OCI-LY7 (cell line): ENCODE measurements around the gene MID1. TPM values are rescaled to one million over a fixed set of nuclear protein-coding genes. Genes with fewer than 3 reads are reported as not detected.
"Not testable (repeated sequence)": the region's sequence is repeated elsewhere in the genome, so short reads cannot be mapped to it uniquely, and the experiment has no call there.

Experiments
- BruUV-seq: library from RNA; stranded (reverse); fragments of 400-500 nt; replicated peaks from 2 replicates; lab custom pipeline; 2021; lab: Mats Ljungman, UMichigan
- CTCF ChIA-PET: fragments of 300-600 bp; sonication (Branson Sonifier 250); formaldehyde crosslinking; loops from one replicate; lab custom pipeline; 2022; ENCODE audit warnings: antibody characterized with exemption; ENCODE audit not compliant: unreplicated experiment; lab: Charles Lee
- POLR2A ChIA-PET: fragments of 300-600 bp; sonication (Branson Sonifier 250); formaldehyde crosslinking; loops from one replicate; lab custom pipeline; 2022; ENCODE audit warnings: antibody characterized with exemption; lab: Charles Lee
- DNase-seq: peaks from one replicate; pipeline ENCODE4 v3.0.0-alpha.2; 2015; ENCODE audit warnings: low spot score
- H2AFZ ChIP-seq: fragments of 200-600 bp; sonication (generic), shearing (Covaris generic); 2 replicates; pipeline ENCODE4 v1.6.1; 2014; ENCODE audit warnings: mild to moderate bottlenecking, antibody characterized with exemption, low read length, moderate library complexity
- H3K27ac ChIP-seq: fragments of 200-600 bp; sonication (generic); 2 replicates; pipeline ENCODE4 v1.5.1; 2014; ENCODE audit warnings: mixed run types, low read depth, mild to moderate bottlenecking, moderate library complexity, low read length, inconsistent platforms; ENCODE audit not compliant: poor library complexity, severe bottlenecking
- H3K36me3 ChIP-seq: fragments of 200-600 bp; sonication (generic); 2 replicates; pipeline ENCODE4 v1.6.1; 2014; ENCODE audit warnings: mild to moderate bottlenecking, antibody characterized with exemption, low read length, moderate library complexity, mixed read lengths; ENCODE audit not compliant: insufficient read depth
- H3K4me1 ChIP-seq: fragments of 200-600 bp; sonication (generic); 2 replicates; pipeline ENCODE4 v1.5.1; 2014; ENCODE audit warnings: mild to moderate bottlenecking, low read length; ENCODE audit not compliant: insufficient read depth, poor library complexity, severe bottlenecking
- H3K4me2 ChIP-seq: fragments of 200-600 bp; sonication (generic); 2 replicates; pipeline ENCODE4 v1.6.1; 2014; ENCODE audit warnings: mild to moderate bottlenecking, low read length
- H3K4me3 ChIP-seq: fragments of 200-600 bp; sonication (generic); 2 replicates; pipeline ENCODE4 v1.5.1; 2014; ENCODE audit warnings: mild to moderate bottlenecking, low read depth, low read length; ENCODE audit not compliant: poor library complexity, severe bottlenecking
- H3K79me2 ChIP-seq: fragments of 200-600 bp; sonication (generic); 2 replicates; pipeline ENCODE4 v1.6.1; 2016; ENCODE audit warnings: low read depth, mild to moderate bottlenecking, low read length, moderate library complexity, mixed read lengths; ENCODE audit not compliant: insufficient read depth
- H3K9me2 ChIP-seq: fragments of 200-600 bp; sonication (generic); 2 replicates; pipeline ENCODE4 v1.6.1; 2016; ENCODE audit warnings: mild to moderate bottlenecking, low read length, mixed read lengths; ENCODE audit not compliant: insufficient read depth
- H3K9me3 ChIP-seq: fragments of 200-600 bp; sonication (generic); 2 replicates; pipeline ENCODE4 v1.6.1; 2014; ENCODE audit warnings: mild to moderate bottlenecking, mixed run types, low read length, mixed read lengths
- H4K20me1 ChIP-seq: fragments of 200-600 bp; sonication (generic); 2 replicates; pipeline ENCODE4 v1.6.1; 2014; ENCODE audit warnings: mild to moderate bottlenecking, antibody characterized with exemption, low read length, moderate library complexity, mixed read lengths; ENCODE audit not compliant: insufficient read depth
- EZH2phosphoT487 ChIP-seq: fragments of 200-600 bp; sonication (generic); IDR thresholded peaks from 2 replicates; pipeline ENCODE4 v1.6.1; 2018; ENCODE audit warnings: low read depth, borderline replicate concordance, mild to moderate bottlenecking, mixed run types, antibody characterized with exemption, low read length, moderate library complexity, mixed read lengths
- intact Hi-C: fragments of 100-400 bp; cut with micrococcal nuclease; formaldehyde crosslinking; loops from one replicate; pipeline ENCODE4 v1.10.0; 2022; ENCODE audit not compliant: unreplicated experiment
- total RNA-seq, 2 experiments: library from RNA; depleted of rRNA in 1 of 2; stranded (reverse); fragments of >200 nt in 1 of 2; shearing (Covaris generic) in 1 of 2; gene quantifications; 2 replicates each; pipeline ENCODE4 v1.2.3, GENCODE V29; 2014 to 2022
- TF ChIP-seq, protein P1 (sequence below): fragments of 200-600 bp; sonication (generic); conservative IDR thresholded peaks from 2 replicates; pipeline ENCODE4 v1.5.1; 2014; ENCODE audit warnings: mild to moderate bottlenecking, antibody characterized with exemption, low read length, moderate library complexity, mixed read lengths

MID1 gene
- total RNA-seq, 2 experiments from 2014 or later, result 0.76 to 1.0 TPM

- H3K4me2 ChIP-seq, result no peak overlapping the region
- no peaks in the 10 kb centered on the region for H4K20me1 ChIP-seq
- intact Hi-C loops, result no loop called here
- no peak for DNase-seq
- no peak overlapping the region for H3K4me3 ChIP-seq
- ChIA-PET CTCF (no interaction called here), POLR2A (no interaction called here)
- no TSS peak for BruUV-seq
- H3K9me3 ChIP-seq, result no peaks in the 10 kb centered on the region
- no peaks in the 10 kb centered on the region for H3K36me3 ChIP-seq
- H3K9me2 ChIP-seq, result no peaks in the 10 kb centered on the region
- no peaks in the 10 kb centered on the region for H3K4me1 ChIP-seq
- no peak overlapping the region for H3K27ac ChIP-seq
- no peaks in the 10 kb centered on the region for H3K79me2 ChIP-seq
- TF ChIP-seq, protein P1, sequence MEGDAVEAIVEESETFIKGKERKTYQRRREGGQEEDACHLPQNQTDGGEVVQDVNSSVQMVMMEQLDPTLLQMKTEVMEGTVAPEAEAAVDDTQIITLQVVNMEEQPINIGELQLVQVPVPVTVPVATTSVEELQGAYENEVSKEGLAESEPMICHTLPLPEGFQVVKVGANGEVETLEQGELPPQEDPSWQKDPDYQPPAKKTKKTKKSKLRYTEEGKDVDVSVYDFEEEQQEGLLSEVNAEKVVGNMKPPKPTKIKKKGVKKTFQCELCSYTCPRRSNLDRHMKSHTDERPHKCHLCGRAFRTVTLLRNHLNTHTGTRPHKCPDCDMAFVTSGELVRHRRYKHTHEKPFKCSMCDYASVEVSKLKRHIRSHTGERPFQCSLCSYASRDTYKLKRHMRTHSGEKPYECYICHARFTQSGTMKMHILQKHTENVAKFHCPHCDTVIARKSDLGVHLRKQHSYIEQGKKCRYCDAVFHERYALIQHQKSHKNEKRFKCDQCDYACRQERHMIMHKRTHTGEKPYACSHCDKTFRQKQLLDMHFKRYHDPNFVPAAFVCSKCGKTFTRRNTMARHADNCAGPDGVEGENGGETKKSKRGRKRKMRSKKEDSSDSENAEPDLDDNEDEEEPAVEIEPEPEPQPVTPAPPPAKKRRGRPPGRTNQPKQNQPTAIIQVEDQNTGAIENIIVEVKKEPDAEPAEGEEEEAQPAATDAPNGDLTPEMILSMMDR, result no peak
- no peak for TF ChIP-seq EZH2phosphoT487
- no peak overlapping the region for H2AFZ ChIP-seq
These were observed 28.7 kb downstream of the MID1 start for GRCh38 chrX:10591363-10592335.

- POLR2A ChIA-PET, result interaction anchor here (0.6 kb wide), 1 partner anchor 8 kb away, joined by 3 read pairs; no protein-coding TSS in a partner anchor
- H2AFZ ChIP-seq, H3K4me3 ChIP-seq, H3K9me3 ChIP-seq, intact Hi-C loops, H3K36me3 ChIP-seq, BruUV-seq, CTCF ChIA-PET, H3K4me1 ChIP-seq, H3K79me2 ChIP-seq, H4K20me1 ChIP-seq, DNase-seq, H3K4me2 ChIP-seq, H3K9me2 ChIP-seq, H3K27ac ChIP-seq: not testable (repeated sequence)
These were observed 30.6 kb downstream of the MID1 start for GRCh38 chrX:10589787-10590186.

DNA sequence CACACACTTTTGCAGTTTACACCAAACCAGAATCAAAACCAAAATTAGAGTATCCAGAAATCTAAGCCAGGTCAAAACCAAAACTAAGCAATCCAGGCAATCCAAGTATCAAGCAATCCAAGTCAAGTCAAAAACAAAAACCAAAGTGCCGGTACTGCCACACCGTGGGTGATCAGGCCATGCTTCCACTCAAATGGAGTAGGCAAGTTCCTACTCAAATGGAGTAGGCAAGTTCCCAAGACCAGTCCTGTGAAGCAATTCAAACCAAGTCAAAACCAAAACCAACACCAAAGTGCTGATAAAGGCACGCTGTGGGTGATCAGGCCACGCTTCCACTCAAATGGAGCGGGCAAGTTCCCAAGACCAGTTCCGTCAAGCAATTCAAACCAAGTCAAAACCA lies 31.3 kb downstream of the MID1 start:
- Histone ChIP-seq H3K4me3 (no peak overlapping the region), H3K36me3 (no peaks in the 10 kb centered on the region), H2AFZ (no peak overlapping the region), H3K9me2 (no peaks in the 10 kb centered on the region), H3K27ac (no peak overlapping the region), H3K4me1 (no peaks in the 10 kb centered on the region), H3K79me2 (no peaks in the 10 kb centered on the region), H4K20me1 (no peaks in the 10 kb centered on the region), H3K4me2 (no peak overlapping the region), H3K9me3 (no peaks in the 10 kb centered on the region)
- BruUV-seq, result no TSS peak
- intact Hi-C loops, result no loop called here
- CTCF ChIA-PET, result no interaction called here
- no peak for TF ChIP-seq EZH2phosphoT487
- TF ChIP-seq, protein P1, result no peak
- DNase-seq, result no peak
- POLR2A ChIA-PET, result no interaction called here

DNA sequence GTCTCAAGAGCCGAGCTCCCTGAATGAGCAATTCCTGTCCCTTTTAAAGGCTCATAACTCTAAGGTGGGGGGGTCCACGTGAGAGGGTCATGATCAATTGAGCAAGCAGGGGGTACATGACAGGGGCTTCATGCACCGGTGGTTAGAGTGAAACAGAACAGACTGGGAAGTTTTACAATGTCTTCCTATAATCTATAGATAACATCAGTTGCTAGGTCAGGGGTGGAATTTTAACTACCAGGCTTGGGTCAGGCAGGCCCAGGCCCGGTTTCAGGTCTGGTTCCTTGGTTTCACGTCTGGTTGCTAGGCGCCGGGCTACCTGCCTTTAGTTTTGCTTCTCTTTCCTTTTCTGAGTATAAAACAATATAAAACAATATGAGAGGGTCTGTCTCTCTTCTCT lies 35.5 kb downstream of the MID1 start:
- not testable (repeated sequence) for BruUV-seq

More for the DNA sequence above, 35.5 kb downstream of the MID1 start:
- intact Hi-C loops, H3K9me2 ChIP-seq, H3K27ac ChIP-seq, H3K79me2 ChIP-seq, H3K9me3 ChIP-seq, DNase-seq, H3K4me2 ChIP-seq, H4K20me1 ChIP-seq, H3K4me3 ChIP-seq, H3K36me3 ChIP-seq, CTCF ChIA-PET, POLR2A ChIA-PET, H3K4me1 ChIP-seq, H2AFZ ChIP-seq: not testable (repeated sequence)
